Hematopoietic multipotent progenitor cell treated with erythropoietin and hydrocortisone succinate and interleukin-3 and kit ligand, for 17 days (in vitro differentiated cells): ENCODE results near the gene ARHGAP35.

Source experiments
- DNase-seq: peaks from one replicate; pipeline ENCODE4 v3.0.0-alpha.2; 2015; ENCODE audit warnings: low spot score

ARHGAP35 gene

GRCh38 chr19:46904114-46905060 lies 43.6 kb downstream of the ARHGAP35 start:
- no peak for DNase-seq

GRCh38 chr19:46906221-46906620 lies 45.4 kb downstream of the ARHGAP35 start:
- no peak for DNase-seq

GRCh38 chr19:46907880-46908279 lies 47.1 kb downstream of the ARHGAP35 start:
- no peak for DNase-seq

GRCh38 chr19:46909356-46909755 lies 48.6 kb downstream of the ARHGAP35 start:
- no peak for DNase-seq
